ENCODE data around the gene TP53TG5. TPM values are rescaled to one million over a fixed set of nuclear protein-coding genes. Genes with fewer than 3 reads are reported as not detected.
A peak's percentile ranks its signal among the peaks of the same experiment; 100 is the strongest.

Gene TP53TG5
- total RNA-seq, 1 experiment from 2014 or later: 0.85 TPM

GRCh38 chr20:45354423-45355208 lies 23.5 kb downstream of the TP53TG5 start:
- DNase-seq (ENCODE audit: low spot score) (no peak), ATAC-seq (no peak)
- no peaks in the 10 kb centered on the region for H3K9me3 Mint-ChIP-seq
- H3K36me3 Mint-ChIP-seq: no peaks in the 10 kb centered on the region
- POLR2A ChIA-PET: interaction anchor here (1.0 kb wide), 1 partner anchor 82 kb away, joined by 3 read pairs; no protein-coding TSS in a partner anchor
- TF ChIP-seq HMGA2 (CRISPR knock-in tag; IDR thresholded peaks at IDR 0.05) (no peak), ZMAT4 (CRISPR knock-in tag; IDR thresholded peaks at IDR 0.05) (no peak), GABPB1 (CRISPR knock-in tag; IDR thresholded peaks at IDR 0.05) (no peak), NR2C2 (CRISPR knock-in tag; IDR thresholded peaks at IDR 0.05) (no peak), PRRX2 (CRISPR knock-in tag; IDR thresholded peaks at IDR 0.05) (no peak), ZNF317 (CRISPR knock-in tag; IDR thresholded peaks at IDR 0.05; ENCODE audit: borderline replicate concordance, low read depth) (no peak), NR1H2 (CRISPR knock-in tag; IDR thresholded peaks at IDR 0.05) (no peak), NR3C1 (CRISPR knock-in tag; conservative IDR thresholded peaks at IDR 0.05; ENCODE audit: low read depth) (no peak), JUN (CRISPR knock-in tag; IDR thresholded peaks at IDR 0.05) (no peak), CREB1 (CRISPR knock-in tag; IDR thresholded peaks at IDR 0.05) (no peak), RORB (CRISPR knock-in tag; IDR thresholded peaks at IDR 0.05) (no peak), NFATC4 (CRISPR knock-in tag; IDR thresholded peaks at IDR 0.05) (no peak), FOXJ3 (CRISPR knock-in tag; IDR thresholded peaks at IDR 0.05; ENCODE audit: borderline replicate concordance) (no peak), TP53 (CRISPR knock-in tag; IDR thresholded peaks at IDR 0.05) (no peak), ZNF512 (CRISPR knock-in tag; IDR thresholded peaks at IDR 0.05; ENCODE audit: borderline replicate concordance) (no peak)
- TF ChIP-seq, protein P1, sequence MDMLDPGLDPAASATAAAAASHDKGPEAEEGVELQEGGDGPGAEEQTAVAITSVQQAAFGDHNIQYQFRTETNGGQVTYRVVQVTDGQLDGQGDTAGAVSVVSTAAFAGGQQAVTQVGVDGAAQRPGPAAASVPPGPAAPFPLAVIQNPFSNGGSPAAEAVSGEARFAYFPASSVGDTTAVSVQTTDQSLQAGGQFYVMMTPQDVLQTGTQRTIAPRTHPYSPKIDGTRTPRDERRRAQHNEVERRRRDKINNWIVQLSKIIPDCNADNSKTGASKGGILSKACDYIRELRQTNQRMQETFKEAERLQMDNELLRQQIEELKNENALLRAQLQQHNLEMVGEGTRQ (CRISPR knock-in tag; IDR thresholded peaks at IDR 0.05): no peak
- TF ChIP-seq, protein P2, sequence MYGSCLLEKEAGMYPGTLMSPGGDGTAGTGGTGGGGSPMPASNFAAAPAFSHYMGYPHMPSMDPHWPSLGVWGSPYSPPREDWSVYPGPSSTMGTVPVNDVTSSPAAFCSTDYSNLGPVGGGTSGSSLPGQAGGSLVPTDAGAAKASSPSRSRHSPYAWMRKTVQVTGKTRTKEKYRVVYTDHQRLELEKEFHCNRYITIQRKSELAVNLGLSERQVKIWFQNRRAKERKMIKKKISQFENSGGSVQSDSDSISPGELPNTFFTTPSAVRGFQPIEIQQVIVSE (CRISPR knock-in tag; IDR thresholded peaks at IDR 0.05; ENCODE audit: borderline replicate concordance): no peak
- H3K27me3 Mint-ChIP-seq (ENCODE audit: low read depth): no peaks in the 10 kb centered on the region
- no peak overlapping the region for H3K4me3 Mint-ChIP-seq
- CTCF ChIA-PET: interaction anchor here (1.5 to 2.6 kb wide), 5 partner anchors 8 to 82 kb away, joined by 5 to 12 read pairs (median 6); partner anchors contain the start of gene SYS1
- H3K27ac Mint-ChIP-seq: no peak overlapping the region
- peaks cover 31% of the 10 kb centered on the region for H3K4me1 Mint-ChIP-seq

- no peak overlapping the region for H3K4me3 Mint-ChIP-seq
- POLR2A ChIA-PET: interaction anchor here (1.0 to 1.3 kb wide), 2 partner anchors 11 to 83 kb away, joined by 3 to 4 read pairs; no protein-coding TSS in a partner anchor
- H3K27ac Mint-ChIP-seq: no peak overlapping the region
- H3K27me3 Mint-ChIP-seq (ENCODE audit: low read depth): no peaks in the 10 kb centered on the region
- ATAC-seq (peak; percentile 75), DNase-seq (ENCODE audit: low spot score) (no peak)
- H3K9me3 Mint-ChIP-seq: no peaks in the 10 kb centered on the region
- peaks cover 24% of the 10 kb centered on the region for H3K4me1 Mint-ChIP-seq
- H3K36me3 Mint-ChIP-seq: no peaks in the 10 kb centered on the region
- CTCF ChIA-PET: interaction anchor here (0.6 to 2.6 kb wide), 6 partner anchors 9 to 83 kb away, joined by 3 to 12 read pairs (median 6); partner anchors contain the start of gene SYS1
- TF ChIP-seq GABPB1 (CRISPR knock-in tag; IDR thresholded peaks at IDR 0.05) (no peak), RORB (CRISPR knock-in tag; IDR thresholded peaks at IDR 0.05) (no peak), ATF3 (CRISPR knock-in tag; conservative IDR thresholded peaks at IDR 0.05) (no peak), ZNF317 (CRISPR knock-in tag; IDR thresholded peaks at IDR 0.05; ENCODE audit: borderline replicate concordance, low read depth) (no peak), FOXP1 (CRISPR knock-in tag; IDR thresholded peaks at IDR 0.05; ENCODE audit: borderline replicate concordance) (no peak), ARID4B (CRISPR knock-in tag; IDR thresholded peaks at IDR 0.05; ENCODE audit: borderline replicate concordance) (no peak), GRHL2 (CRISPR knock-in tag; IDR thresholded peaks at IDR 0.05; ENCODE audit: insufficient replicate concordance, severe bottlenecking) (no peak), MYBL2 (CRISPR knock-in tag; IDR thresholded peaks at IDR 0.05) (no peak)
- TF ChIP-seq, protein P3, sequence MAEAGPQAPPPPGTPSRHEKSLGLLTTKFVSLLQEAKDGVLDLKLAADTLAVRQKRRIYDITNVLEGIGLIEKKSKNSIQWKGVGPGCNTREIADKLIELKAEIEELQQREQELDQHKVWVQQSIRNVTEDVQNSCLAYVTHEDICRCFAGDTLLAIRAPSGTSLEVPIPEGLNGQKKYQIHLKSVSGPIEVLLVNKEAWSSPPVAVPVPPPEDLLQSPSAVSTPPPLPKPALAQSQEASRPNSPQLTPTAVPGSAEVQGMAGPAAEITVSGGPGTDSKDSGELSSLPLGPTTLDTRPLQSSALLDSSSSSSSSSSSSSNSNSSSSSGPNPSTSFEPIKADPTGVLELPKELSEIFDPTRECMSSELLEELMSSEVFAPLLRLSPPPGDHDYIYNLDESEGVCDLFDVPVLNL (CRISPR knock-in tag; IDR thresholded peaks at IDR 0.05; ENCODE audit: borderline replicate concordance, low read depth): no peak
Measured at GRCh38 chr20:45353746-45354145, 24.4 kb downstream of the TP53TG5 start.
